Dermis microvascular lymphatic vessel endothelial cell (primary cell): ENCODE measurements around the gene SZT2. TPM values are rescaled to one million over a fixed set of nuclear protein-coding genes. Genes with fewer than 3 reads are reported as not detected.

Experiments used
- DNase-seq, 2 donors: peaks; one replicate each; pipeline versions ENCODE4 v3.0.0 to v3.0.0-alpha.2; 2010; ENCODE audit warnings: low read depth in 2 of 2
- total RNA-seq: library from RNA; depleted of rRNA; stranded (reverse); fragments of >200 nt; gene quantifications from 2 replicates; pipeline ENCODE4 v1.2.1, GENCODE V29; 2014

The SZT2 gene
- total RNA-seq, 1 donor from 2014 or later: 8.6 TPM

DNA sequence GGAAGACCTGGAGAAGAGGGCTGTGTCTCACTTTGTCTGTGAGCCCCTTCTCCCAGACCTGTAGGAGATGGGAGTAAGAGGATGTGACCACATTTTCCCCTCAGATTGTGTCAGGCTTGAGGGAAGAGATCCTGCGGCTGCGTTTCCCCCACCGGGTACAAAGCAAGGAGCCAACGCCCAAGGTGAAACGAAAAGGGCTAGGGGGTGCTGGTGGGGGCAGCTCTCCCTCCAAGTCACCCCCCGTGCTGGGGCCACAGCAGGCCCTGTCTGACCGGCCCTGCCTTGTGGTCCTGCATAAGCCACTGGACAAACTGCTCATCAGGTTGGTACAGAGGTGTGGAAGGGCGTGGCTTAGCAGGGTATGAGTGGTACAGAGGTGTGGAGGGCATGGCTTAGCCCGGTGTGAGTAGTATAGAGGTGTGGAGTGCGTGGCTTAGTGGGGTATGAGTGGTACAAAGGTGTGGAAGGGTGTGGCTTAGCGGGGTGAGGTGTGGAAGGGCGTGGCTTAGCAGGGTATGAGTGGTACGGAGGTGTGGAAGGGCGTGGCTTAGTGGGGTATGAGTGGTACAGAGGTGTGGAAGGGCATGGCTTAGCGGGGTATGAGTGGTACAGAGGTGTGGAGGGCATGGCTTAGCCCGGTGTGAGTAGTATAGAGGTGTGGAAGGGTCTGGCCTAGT lies 33.4 kb downstream of the SZT2 start:
- DNase-seq: no peak

DNA sequence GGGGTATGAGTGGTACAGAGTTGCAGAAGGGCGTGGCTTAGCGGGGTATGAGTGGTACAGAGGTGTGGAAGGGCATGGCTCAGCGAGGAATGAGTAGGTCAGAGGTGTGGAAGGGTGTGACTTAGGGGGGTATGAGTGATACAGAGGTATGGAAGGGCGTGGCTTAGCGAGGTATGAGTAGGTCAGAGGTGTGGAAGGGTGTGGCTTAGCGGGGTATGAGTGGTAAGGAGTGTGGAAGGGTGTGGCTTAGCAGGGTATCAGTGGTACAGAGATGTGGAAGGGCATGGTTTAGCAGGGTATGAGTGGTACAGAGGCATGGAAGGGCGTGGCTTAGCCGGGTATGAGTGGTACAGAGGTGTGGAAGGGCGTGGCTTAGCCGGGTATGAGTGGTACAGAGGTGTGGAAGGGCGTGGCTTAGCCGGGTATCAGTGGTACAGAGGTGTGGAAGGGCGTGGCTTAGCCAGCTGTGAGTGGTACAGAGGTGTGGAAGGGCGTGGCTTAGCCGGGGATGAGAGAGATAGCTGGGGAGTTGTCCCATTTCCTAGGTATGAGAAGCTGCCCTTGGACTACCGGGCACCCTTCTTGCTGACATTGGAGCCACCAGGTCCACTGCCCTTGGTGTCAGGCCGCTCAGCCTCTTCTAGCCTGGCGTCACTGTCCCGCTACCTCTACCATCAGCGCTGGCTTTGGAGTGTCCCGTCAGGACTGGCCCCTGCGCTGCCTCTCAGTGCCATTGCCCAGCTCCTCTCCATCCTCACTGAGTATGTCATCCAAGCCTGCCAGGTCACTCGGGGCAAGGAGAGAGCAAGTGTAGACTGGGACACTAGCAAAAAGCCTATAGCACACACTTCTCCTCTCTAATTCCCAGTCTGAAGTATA lies 34.2 kb downstream of the SZT2 start:
- DNase-seq: no peak

DNA sequence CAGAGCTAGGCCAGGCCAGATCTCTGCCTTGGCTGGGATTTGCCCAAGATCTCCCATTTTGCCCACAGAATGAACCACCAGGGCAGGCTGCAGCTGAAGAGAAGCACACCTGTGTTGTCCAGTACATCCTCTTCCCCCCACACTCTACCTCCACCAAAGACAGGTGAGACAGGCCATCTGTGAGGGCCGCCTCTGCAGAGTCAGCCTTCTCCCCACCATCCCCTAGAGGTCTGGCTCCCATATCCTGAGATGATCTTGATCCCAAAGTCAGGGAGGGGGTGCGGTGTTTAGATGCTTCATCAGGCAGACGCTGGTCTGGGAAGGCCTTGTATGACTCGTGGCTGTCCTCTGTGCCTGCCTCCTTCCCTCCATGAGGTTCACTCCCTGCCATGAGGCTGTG lies 35.3 kb downstream of the SZT2 start:
- DNase-seq: no peak

DNA sequence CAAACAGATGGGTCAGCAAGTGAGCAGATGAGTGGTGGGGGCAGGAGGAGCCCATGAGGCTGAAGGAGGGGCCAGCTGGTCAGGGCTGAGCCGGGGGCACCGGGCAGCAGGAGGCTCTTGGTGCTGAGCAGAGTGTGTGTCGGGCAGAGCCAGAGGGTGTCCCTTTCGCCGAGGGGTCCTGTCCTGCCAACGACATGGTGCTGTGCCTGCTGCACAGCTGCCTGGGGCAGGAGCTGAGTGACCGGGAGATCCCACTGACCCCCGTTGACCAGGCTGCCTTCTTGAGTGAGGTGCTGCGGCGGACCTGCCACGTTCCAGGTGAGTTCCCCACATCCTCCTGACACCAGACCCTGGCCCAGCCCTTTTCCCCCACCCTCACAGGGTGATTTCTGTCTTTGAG lies 36.5 kb downstream of the SZT2 start:
- no peak for DNase-seq

DNA sequence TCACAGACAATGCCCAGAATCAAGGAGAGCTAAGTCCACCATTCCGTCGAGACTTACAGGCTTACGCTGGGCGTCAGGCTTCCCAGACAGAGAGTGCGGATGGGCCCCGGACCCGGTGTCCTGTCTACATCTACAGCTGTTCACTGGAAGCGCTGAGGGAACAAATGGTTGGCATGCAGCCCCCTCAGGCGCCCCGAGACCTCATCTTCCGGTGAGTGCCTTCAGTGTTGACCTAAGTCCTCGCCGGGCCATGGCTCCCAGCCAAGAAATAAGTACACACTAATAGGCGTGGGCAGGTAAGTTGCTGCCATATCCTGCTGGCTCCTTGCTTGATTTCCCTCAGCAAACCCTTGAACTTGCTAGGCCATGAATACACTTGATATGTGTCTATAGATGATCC lies 37.8 kb downstream of the SZT2 start:
- no peak for DNase-seq

DNA sequence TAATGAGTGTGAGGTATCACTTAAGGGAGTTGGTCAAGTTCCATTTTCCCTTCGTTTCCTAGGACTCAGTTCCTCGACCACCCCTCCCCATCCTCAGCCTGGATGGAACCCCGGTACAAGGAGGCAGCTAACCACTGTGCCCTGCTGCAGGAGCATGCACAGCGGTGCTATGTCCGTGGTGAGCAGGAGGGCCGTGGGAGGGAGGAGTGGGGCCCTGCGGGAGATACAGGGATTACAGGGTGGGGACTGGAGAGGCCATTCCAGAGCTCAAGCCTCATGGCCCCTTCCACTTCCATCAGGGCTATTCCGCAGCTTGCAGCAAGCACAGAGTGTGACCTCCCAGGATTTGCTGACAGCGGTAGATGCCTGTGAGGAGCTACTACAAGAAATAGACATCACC lies 38.2 kb downstream of the SZT2 start:
- DNase-seq: no peak

DNA sequence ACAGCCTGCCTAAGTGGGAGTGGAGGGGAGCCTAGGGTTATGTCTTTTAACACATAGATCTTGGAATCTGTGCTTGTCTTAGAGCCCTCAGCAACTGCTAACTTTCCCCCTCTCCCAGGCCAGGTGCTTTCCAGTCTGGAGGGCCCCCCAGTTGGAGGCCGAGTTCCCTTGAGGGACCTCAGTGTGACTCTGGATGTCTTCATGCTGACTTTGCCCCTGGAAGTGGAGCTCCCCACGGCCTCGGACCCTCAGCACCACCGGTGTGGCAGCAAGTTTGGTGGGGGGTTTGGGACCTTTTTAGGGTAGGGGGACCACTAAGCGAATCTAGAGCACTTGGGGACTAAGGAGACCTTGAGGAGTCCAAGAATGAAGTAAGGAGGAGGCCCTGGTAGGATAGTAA lies 41.1 kb downstream of the SZT2 start:
- DNase-seq: no peak

DNA sequence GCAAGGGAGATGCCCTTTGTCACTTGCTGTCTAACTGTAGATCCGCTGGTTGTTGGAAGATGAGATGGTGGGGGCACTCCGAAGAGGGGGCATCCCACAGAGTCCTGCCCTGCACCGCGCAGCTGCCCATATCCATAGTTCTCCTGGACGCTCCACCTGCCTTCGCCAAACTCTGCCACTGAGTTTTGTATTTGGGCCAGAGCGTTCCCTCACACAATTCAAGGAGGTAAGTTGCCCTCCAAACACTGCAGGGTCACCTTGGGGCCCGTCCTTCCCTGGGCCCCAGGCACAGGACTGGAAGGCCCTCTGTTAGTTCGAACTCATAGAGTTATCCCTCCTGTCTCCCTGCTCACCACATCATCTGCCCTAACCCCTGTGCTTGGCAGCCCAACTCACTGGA lies 42.0 kb downstream of the SZT2 start:
- DNase-seq: no peak

DNA sequence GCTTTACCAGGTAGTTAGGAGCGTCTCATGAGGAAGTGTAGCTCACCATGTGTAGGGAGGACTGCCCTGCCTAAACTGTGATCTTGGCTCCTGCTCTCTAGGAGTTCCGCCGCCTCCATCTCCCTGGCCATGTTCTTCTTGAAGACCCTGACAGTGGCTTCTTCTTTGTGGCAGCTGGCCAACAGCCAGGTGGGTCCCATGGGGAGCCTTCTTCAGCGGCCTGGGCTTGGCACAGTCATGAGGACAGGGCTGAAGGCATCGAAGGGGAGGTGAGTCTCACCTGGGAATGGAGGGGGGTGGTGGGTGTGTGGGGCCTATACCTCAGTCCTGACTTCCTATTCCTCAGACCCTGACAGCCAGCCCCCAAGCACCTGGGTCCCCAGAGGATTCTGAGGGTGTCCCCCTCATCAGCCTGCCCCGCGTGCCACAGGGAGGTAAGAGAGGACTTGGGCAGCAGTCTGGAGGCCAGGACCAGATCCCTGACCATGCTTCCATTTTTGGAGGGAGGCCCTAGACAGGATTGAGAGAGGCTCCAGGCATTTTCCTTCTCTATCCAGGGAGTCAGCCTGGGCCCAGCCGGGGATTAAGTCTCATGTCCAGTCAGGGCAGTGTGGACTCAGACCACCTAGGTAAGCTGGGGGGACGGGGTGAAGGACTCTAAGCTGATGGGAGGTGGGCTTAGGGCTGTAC lies 42.6 kb downstream of the SZT2 start:
- no peak for DNase-seq

DNA sequence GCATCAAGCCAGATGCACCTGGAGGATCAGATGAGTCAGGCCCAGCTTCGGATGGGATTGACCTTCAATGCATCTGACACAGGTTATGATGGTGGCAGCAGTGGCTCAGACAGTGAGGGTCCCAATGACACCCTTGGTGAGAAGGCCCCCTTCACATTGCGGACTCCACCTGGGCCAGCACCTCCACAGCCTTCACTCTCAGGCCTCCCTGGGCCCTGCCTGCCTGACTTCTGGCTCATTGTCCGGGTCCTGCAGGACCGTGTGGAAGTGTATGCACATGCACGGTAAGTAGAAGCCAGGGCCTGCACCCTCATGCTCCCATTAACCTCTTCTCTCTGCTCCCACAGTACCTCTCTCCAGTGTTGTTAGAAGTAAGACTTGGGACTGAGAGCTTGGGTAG lies 43.2 kb downstream of the SZT2 start:
- DNase-seq: no peak

DNA sequence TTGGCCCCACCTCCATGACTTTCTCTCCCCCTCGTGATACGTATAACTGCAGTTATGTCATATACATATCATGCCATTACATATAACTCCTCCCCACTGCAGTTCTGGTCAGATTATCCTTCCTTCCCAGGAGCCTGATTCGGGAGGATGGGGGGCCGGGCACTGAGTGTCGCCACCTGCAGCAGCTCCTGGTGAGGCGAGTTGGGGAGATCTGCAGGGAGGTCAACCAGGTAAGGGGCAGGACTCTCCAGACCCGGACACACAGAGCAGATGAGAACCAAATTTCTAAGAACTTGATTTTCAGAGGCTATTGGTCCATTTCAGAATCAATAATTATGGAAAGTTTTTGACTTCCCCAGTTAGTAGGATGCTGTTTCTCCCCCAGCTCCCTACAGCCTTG lies 44.6 kb downstream of the SZT2 start:
- DNase-seq: no peak

DNA sequence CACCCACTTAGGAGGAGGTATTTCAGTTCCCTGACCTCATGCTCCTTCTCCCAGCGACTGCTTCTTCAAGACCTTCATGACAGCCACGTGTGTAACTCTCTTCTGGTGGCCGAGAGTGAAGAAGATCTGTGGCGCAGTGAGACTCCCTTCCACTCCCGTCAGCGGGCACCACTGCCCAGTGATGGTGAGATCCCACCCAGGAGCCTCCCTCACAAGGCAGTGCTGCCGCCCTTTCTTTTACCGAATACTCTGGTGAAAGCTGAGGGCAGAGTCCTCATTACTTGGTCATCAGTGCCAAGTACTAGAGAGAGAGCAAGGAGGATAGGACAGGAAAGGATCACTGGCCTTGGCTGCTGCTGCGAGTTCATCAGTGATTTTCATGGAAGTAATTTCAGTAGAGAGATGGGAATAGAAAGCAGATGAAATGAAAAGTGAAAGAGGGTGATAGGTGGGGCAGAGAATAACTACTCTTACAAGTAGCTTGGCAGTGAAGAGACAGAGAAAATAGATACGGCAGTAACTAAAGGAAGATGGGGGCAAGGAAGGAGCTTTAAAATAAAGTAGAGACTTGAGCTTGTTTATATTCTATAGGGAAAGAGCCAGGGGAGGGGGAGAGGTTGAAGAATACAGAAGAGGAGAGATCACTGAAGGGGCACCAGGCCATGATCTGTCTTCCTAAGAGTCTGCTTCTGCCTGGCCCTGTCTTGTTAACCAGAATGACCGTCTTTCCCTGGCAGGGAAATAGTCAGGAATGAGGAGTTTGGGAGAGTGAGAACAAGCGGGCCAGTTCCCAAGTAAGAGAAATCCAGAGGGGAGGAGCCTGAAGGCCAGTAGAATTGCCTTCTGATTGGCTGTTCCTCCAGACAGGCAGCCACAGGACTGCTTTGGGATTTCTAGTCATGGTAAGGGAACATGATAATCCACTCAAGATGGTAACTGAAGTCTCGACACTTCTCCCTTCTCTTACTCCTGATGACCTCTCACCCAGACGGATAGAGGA lies 45.7 kb downstream of the SZT2 start:
- no peak for DNase-seq

DNA sequence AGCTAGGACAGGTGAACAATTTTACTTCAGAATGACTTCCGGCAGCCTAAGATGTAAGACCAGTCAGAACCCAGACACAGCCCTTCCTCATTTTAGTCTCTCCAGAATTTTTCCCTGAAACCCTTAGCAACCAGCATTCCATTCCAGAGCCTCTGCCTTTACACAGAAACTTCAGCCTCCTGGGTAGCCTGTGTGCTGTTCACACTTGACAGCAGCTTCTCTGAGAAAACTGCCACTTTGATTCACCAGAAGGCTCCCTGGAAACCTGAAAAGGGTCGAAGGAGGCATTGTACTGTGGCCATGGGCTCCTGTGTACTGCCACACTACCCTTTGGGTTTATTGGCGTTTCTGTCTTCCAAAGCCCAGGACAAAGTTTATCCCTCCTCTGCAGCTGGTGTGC lies 46.7 kb downstream of the SZT2 start:
- no peak for DNase-seq

DNA sequence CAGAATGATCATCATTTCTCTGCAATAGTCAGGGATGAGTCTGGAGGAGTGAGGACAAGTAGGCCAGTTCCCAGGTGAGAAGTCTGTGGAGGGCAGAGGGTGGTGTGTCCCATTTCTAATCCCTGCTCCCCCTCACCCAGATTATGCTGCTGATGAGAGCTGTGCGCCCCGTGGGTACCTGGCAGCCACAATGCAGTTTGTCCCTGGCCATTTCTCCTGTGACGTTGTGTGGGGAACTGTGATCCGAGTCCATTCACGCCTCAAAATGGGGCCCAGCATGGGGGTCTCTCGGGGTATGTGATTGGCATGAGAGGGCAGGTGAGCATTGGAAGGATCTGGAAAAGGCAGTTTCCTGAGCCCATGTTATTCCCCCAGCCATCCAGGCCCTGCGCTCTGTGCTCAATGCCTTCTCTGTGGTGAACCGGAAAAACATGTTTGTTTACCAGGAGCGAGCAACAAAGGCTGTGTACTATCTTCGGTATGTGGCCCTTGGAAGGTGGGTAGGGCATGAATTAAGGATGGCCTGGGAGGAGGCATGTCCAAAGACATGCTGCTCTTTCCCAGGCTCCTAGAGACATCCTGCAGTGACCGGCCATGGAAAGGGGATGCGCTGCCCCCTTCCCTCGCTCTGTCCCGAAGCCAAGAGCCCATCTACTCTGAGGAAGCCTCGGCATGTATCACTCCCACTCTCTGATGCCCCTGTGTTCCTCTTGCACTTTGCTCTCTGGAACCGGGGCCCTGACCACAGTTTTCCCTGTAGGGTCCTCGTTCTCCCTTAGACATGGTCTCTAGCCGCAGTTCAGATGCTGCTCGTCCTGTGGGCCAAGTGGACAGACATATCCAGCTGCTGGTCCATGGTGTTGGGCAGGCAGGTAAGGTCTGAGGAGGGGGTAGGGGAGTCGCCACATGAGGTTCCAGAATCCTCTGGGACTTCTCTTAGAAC lies 47.6 kb downstream of the SZT2 start:
- DNase-seq: no peak

DNA sequence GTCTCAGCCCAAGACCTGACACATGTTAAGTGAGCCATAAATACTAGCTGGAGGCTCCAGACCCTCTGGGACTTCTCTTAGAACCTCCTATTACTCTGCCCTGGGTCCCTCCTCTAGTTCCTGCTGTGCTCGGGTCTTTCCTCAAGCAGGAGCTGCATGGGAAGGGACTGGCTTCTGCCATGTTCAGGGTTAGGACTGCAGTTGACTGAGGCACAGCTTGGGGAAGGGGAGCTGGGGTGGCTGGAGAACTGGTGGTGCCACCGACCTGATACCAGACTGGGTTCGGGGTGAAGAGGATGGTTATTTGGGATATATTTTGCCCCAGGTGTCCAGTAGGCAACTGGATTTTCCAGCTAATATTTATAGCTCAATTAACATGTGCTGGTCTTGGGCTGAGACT lies 48.3 kb downstream of the SZT2 start:
- no peak for DNase-seq

DNA sequence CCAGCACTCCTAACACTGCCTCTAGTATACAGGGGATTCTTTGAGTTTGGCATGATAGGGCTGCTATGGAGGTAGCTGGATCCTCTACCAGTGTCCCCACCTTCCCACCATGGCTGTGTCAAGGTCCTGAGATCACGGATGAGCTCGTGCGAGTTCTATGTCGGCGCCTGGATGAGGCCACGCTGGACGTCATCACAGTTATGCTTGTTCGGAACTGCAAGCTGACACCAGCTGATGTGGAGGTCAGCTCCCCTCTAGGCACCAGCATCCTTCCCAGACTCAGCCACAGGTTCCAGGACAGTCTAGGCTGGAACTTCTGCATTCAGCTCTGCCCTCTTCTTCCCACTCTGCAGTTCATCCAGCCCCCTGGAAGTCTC lies 48.9 kb downstream of the SZT2 start:
- no peak for DNase-seq

DNA sequence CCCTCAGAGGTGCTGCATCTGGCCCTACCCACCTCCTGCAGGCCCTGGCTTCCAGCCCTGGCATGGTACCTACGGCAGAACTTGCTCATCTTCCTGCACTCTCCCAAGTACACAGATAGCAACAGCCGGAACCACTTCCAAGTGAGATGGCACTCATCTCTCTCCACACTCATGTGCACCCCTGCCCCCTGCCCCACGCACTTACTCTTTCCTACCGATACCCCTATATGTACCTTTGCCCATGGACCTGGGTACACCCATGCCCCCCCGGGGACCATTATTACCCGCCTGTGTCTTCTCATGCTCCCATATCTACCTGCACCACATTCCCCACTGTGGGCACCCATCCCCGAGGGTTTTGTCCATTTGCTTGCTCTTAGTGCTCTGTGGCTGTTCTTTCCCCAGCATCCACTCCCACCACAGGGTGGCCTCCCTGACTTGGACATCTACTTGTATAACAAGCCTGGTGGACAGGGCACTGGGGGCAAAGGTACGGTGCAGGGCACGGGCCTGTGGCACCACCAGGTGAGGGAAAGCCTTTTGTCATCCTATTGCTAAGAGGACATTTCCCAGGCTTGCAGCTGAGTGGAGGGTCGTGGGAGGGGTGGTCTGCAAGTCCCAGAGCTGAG lies 49.4 kb downstream of the SZT2 start:
- DNase-seq: no peak

DNA sequence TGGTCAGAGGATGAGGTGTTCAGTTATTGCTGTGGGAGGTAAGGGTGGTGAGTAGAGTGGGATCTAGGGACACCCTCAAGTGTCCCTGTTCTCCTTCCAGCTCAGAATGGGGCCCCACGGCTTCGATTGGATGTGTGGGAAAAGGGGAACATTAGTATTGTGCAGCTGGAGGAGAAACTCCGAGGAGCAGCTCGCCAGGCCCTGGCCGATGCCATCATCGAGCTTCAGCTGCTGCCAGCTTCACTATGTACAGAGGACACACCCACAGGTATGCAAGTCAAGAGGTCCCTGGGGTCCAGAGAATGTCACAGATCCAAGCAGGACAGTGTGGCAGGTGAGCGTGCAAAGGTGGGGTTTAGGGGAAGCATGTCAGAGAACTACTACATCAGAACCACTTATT lies 50.1 kb downstream of the SZT2 start:
- DNase-seq: no peak

DNA sequence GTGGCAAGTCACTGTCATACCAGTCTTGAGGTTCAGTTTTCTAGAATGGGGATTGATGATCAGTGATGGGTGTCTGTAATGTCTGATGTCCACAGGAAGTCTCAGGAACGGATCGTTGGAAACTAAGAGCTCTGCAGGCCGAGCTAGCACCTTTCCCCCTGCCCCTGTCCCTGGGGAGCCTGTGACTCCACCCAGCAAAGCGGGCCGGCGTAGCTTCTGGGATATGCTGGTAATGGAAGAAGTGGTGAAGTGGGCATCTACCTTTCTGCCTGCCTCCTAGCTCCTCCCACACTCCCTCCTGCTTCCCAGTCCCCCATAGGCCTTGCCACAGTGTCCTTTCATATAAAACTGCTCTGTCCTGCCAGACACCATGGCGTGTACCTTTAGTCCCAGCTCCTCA lies 50.7 kb downstream of the SZT2 start:
- no peak for DNase-seq
